PC-9 (cell line): ENCODE measurements around the gene ITPKB. TPM values are rescaled to one million over a fixed set of nuclear protein-coding genes. Genes with fewer than 3 reads are reported as not detected.

Experiments
- BruUV-seq: library from RNA; stranded (reverse); fragments of 400-500 nt; replicated peaks from 2 replicates; lab custom pipeline; 2021; lab: Mats Ljungman, UMichigan
- CTCF ChIA-PET: fragments of 300-600 bp; sonication (Branson Sonifier 250); formaldehyde crosslinking; loops from one replicate; lab custom pipeline; 2022; ENCODE audit warnings: antibody characterized with exemption; lab: Charles Lee
- POLR2A ChIA-PET: fragments of 300-600 bp; sonication (Branson Sonifier 250); formaldehyde crosslinking; loops from one replicate; lab custom pipeline; 2022; ENCODE audit warnings: antibody characterized with exemption; ENCODE audit not compliant: unreplicated experiment; lab: Charles Lee
- DNase-seq, 2 experiments: peaks; one replicate each; pipeline versions ENCODE4 v3.0.0 to v3.0.0-alpha.2; 2015 to 2022; ENCODE audit warnings: mixed read lengths in 1 of 2
- H2AFZ ChIP-seq: fragments of 200-600 bp; sonication (generic); 2 replicates; pipeline ENCODE4 v1.8.1; 2017; ENCODE audit warnings: antibody characterized with exemption
- H3F3A ChIP-seq: fragments of 200-600 bp; sonication (generic); 2 replicates; pipeline ENCODE4 v1.8.1; 2017; ENCODE audit warnings: antibody characterized with exemption, mild to moderate bottlenecking, low read depth; ENCODE audit not compliant: insufficient read depth
- H3K27ac ChIP-seq: fragments of 200-600 bp; sonication (generic); 2 replicates; pipeline ENCODE4 v1.6.1; 2016; ENCODE audit warnings: mixed run types
- H3K27me3 ChIP-seq: fragments of 200-600 bp; sonication (generic); 2 replicates; pipeline ENCODE4 v1.6.1; 2016; ENCODE audit warnings: low read depth, mixed run types; ENCODE audit not compliant: insufficient read depth
- H3K36me3 ChIP-seq: fragments of 200-600 bp; sonication (generic); 2 replicates; pipeline ENCODE4 v1.6.1; 2016; ENCODE audit warnings: low read depth, mixed run types
- H3K4me1 ChIP-seq: fragments of 200-600 bp; sonication (generic); replicated peaks from 2 replicates; pipeline ENCODE4 v1.6.1; 2016; ENCODE audit warnings: mixed run types; ENCODE audit not compliant: insufficient read depth
- H3K4me2 ChIP-seq: fragments of 200-600 bp; sonication (generic); 2 replicates; pipeline ENCODE4 v1.6.1; 2017; ENCODE audit warnings: mixed run types
- H3K4me3 ChIP-seq: fragments of 200-600 bp; sonication (generic); 2 replicates; pipeline ENCODE4 v1.6.1; 2016; ENCODE audit warnings: mixed run types
- H3K79me2 ChIP-seq: fragments of 200-600 bp; sonication (generic); 2 replicates; pipeline ENCODE4 v1.6.1; 2017; ENCODE audit warnings: low read depth, mixed run types
- H3K9me2 ChIP-seq: fragments of 200-600 bp; sonication (generic); 2 replicates; pipeline ENCODE4 v1.8.1; 2017; ENCODE audit warnings: mild to moderate bottlenecking; ENCODE audit not compliant: insufficient read depth
- H3K9me3 ChIP-seq: fragments of 200-600 bp; sonication (generic); 2 replicates; pipeline ENCODE4 v1.8.1; 2016; ENCODE audit warnings: low read depth; ENCODE audit not compliant: insufficient read depth
- H4K20me1 ChIP-seq: fragments of 200-600 bp; sonication (generic); 2 replicates; pipeline ENCODE4 v1.8.1; 2017; ENCODE audit not compliant: insufficient read depth
- CTCF ChIP-seq: fragments of 200-600 bp; sonication (generic); conservative IDR thresholded peaks from 2 replicates; pipeline ENCODE4 v1.6.1; 2017; ENCODE audit warnings: mixed run types, antibody characterized with exemption, mild to moderate bottlenecking, moderate library complexity
- EZH2 ChIP-seq: fragments of 200-600 bp; sonication (generic); IDR thresholded peaks from 2 replicates; pipeline ENCODE4 v1.8.0; 2017; ENCODE audit warnings: antibody characterized with exemption, low read depth
- intact Hi-C: fragments of 100-400 bp; cut with micrococcal nuclease; formaldehyde crosslinking; loops from one replicate; pipeline ENCODE4 v1.10.0; 2022; ENCODE audit not compliant: unreplicated experiment
- total RNA-seq: library from RNA; stranded (reverse); gene quantifications from 2 replicates; pipeline ENCODE4 v1.2.3, GENCODE V29; 2021

Gene ITPKB
- total RNA-seq, 1 experiment from 2014 or later: 13.4 TPM

- H3K4me1 ChIP-seq: peaks cover 17% of the 10 kb centered on the region
- H3K36me3 ChIP-seq: no peaks in the 10 kb centered on the region
- peaks cover 2% of the 10 kb centered on the region; the same call in 1 of the 2 replicates for H4K20me1 ChIP-seq
- no peak overlapping the region for H3K27ac ChIP-seq
- BruUV-seq: no TSS peak
- H3K9me3 ChIP-seq: no peaks in the 10 kb centered on the region
- CTCF ChIA-PET: no interaction called here
- peaks cover 12% of the 10 kb centered on the region for H3K79me2 ChIP-seq
- no peak overlapping the region for H3K4me2 ChIP-seq
- no peak overlapping the region for H3K4me3 ChIP-seq
- no peak for DNase-seq
- H3K9me2 ChIP-seq: no peaks in the 10 kb centered on the region
- intact Hi-C loops: no loop called here
- H3K27me3 ChIP-seq: no peaks in the 10 kb centered on the region
- POLR2A ChIA-PET: no interaction called here
- no peak overlapping the region for H2AFZ ChIP-seq
- H3F3A ChIP-seq: peaks cover 5% of the 10 kb centered on the region; the same call in 1 of the 2 replicates
- TF ChIP-seq CTCF (no peak), EZH2 (no peak)
These were observed 19.3 kb downstream of the ITPKB start for GRCh38 chr1:226719596-226720387.

- H3K9me2 ChIP-seq: no peaks in the 10 kb centered on the region
- no peaks in the 10 kb centered on the region for H3K4me1 ChIP-seq
- no peak overlapping the region for H3K4me3 ChIP-seq
- H2AFZ ChIP-seq: no peak overlapping the region
- intact Hi-C loops: no loop called here
- no peak overlapping the region for H3K4me2 ChIP-seq
- ChIA-PET CTCF (no interaction called here), POLR2A (no interaction called here)
- DNase-seq: no peak
- H3K9me3 ChIP-seq: peaks cover 3% of the 10 kb centered on the region; the same call in 1 of the 2 replicates
- no peaks in the 10 kb centered on the region; the same call in 1 of the 2 replicates for H3F3A ChIP-seq
- no peaks in the 10 kb centered on the region for H3K36me3 ChIP-seq
- no TSS peak for BruUV-seq
- no peaks in the 10 kb centered on the region for H3K27me3 ChIP-seq
- H3K79me2 ChIP-seq: no peaks in the 10 kb centered on the region; the same call in 1 of the 2 replicates
- no peak overlapping the region for H3K27ac ChIP-seq
- TF ChIP-seq EZH2 (no peak), CTCF (no peak)
- no peaks in the 10 kb centered on the region for H4K20me1 ChIP-seq
These were observed 21.7 kb downstream of the ITPKB start for GRCh38 chr1:226717256-226717909.

GRCh38 chr1:226716577-226716976, 22.5 kb downstream of the ITPKB start:
- CTCF ChIA-PET: no interaction called here
- intact Hi-C loops: no loop called here
- H3K4me3 ChIP-seq: no peak overlapping the region
- no peak overlapping the region for H3K4me2 ChIP-seq
- no peaks in the 10 kb centered on the region for H4K20me1 ChIP-seq
- H3F3A ChIP-seq: peaks cover 4% of the 10 kb centered on the region
- BruUV-seq: no TSS peak
- no peak overlapping the region for H2AFZ ChIP-seq
- H3K36me3 ChIP-seq: no peaks in the 10 kb centered on the region
- no peak for DNase-seq
- H3K27me3 ChIP-seq: no peaks in the 10 kb centered on the region
- H3K9me3 ChIP-seq: peaks cover 3% of the 10 kb centered on the region; the same call in 1 of the 2 replicates
- H3K4me1 ChIP-seq: no peaks in the 10 kb centered on the region
- no peaks in the 10 kb centered on the region for H3K9me2 ChIP-seq
- POLR2A ChIA-PET: no interaction called here
- H3K79me2 ChIP-seq: no peaks in the 10 kb centered on the region
- no peak overlapping the region for H3K27ac ChIP-seq
- TF ChIP-seq EZH2 (no peak), CTCF (no peak)
